GM19463 (cell line): ENCODE results near the gene SLFN12.
"Not testable (repeated sequence)": the region's sequence is repeated elsewhere in the genome, so short reads cannot be mapped to it uniquely, and the experiment has no call there.

Experiments used
- ATAC-seq: cut with Tn5 transposase; IDR thresholded peaks from one replicate; pipeline ENCODE4 v1.9.1; 2021; ENCODE audit warnings: mild to moderate bottlenecking, moderate library complexity; ENCODE audit not compliant: unreplicated experiment

SLFN12 gene

GRCh38 chr17:35432176-35433074 lies at the start of gene SLFN12:
Gene SLFN12 (minus strand): TSS chr17:35432500. CDS start chr17:35423028, 9,472 bp downstream.
- ATAC-seq = peak; percentile 58

- no peak for ATAC-seq
Observed at GRCh38 chr17:35479271-35479670, 47.0 kb upstream of the SLFN12 start.

GRCh38 chr17:35477248-35477647 lies 44.9 kb upstream of the SLFN12 start:
- ATAC-seq = no peak

- ATAC-seq = no peak
Observed at GRCh38 chr17:35476283-35476820, 44.1 kb upstream of the SLFN12 start.

- no peak for ATAC-seq
Observed at GRCh38 chr17:35468475-35468874, 36.2 kb upstream of the SLFN12 start.

GRCh38 chr17:35467824-35468223 lies 35.5 kb upstream of the SLFN12 start:
- ATAC-seq = no peak

GRCh38 chr17:35460354-35460851 lies 28.1 kb upstream of the SLFN12 start:
- peak; percentile 83 for ATAC-seq

- ATAC-seq = not testable (repeated sequence)
Observed at GRCh38 chr17:35454035-35454434, 21.7 kb upstream of the SLFN12 start.

- no peak for ATAC-seq
Observed at GRCh38 chr17:35453171-35453570, 20.9 kb upstream of the SLFN12 start.

GRCh38 chr17:35449371-35449931 lies 17.2 kb upstream of the SLFN12 start:
- no peak for ATAC-seq

GRCh38 chr17:35448899-35449227 lies 16.6 kb upstream of the SLFN12 start:
- ATAC-seq = no peak

GRCh38 chr17:35448214-35448898 lies 16.1 kb upstream of the SLFN12 start, which contains the start of gene SLFN13:
Gene SLFN13 (minus strand): TSS chr17:35448766. CDS start chr17:35445680, 3,086 bp downstream.
- peak; percentile 75 for ATAC-seq

GRCh38 chr17:35447499-35447898 lies 15.2 kb upstream of the SLFN12 start:
- no peak for ATAC-seq

- ATAC-seq = no peak
Observed at GRCh38 chr17:35438433-35438832, 6.1 kb upstream of the SLFN12 start.

- peak; percentile 59 for ATAC-seq
Observed at GRCh38 chr17:35433075-35433894, 985 bp upstream of the SLFN12 start.

- ATAC-seq = no peak
Observed at GRCh38 chr17:35429702-35430101, 2.6 kb downstream of the SLFN12 start.

- ATAC-seq = no peak
Observed at GRCh38 chr17:35428229-35428628, 4.1 kb downstream of the SLFN12 start.

- ATAC-seq = no peak
Observed at GRCh38 chr17:35423761-35424160, 8.5 kb downstream of the SLFN12 start.

GRCh38 chr17:35421069-35421468 lies 11.2 kb downstream of the SLFN12 start:
- ATAC-seq = not testable (repeated sequence)

GRCh38 chr17:35416659-35417058 lies 15.6 kb downstream of the SLFN12 start:
- no peak for ATAC-seq
